GM12864 (cell line): Measurements from ENCODE around the gene FEM1B.
"Not testable (repeated sequence)": the region's sequence is repeated elsewhere in the genome, so short reads cannot be mapped to it uniquely, and the experiment has no call there.

Experiments
- DNase-seq: peaks from one replicate; pipeline ENCODE4 v3.0.0-alpha.2; 2011; ENCODE audit warnings: low read depth
- H3K4me3 ChIP-seq: 2 replicates; pipeline ENCODE4 v1.5.1; 2011; ENCODE audit warnings: mild to moderate bottlenecking, low read depth, low read length, control low read depth
- TF ChIP-seq, protein P1 (sequence below): IDR thresholded peaks from 2 replicates; pipeline ENCODE4 v1.5.1; 2011; ENCODE audit warnings: low read depth, mild to moderate bottlenecking, moderate library complexity, low read length, control low read depth, inconsistent platforms; ENCODE audit errors: missing control alignments

Gene FEM1B

DNA sequence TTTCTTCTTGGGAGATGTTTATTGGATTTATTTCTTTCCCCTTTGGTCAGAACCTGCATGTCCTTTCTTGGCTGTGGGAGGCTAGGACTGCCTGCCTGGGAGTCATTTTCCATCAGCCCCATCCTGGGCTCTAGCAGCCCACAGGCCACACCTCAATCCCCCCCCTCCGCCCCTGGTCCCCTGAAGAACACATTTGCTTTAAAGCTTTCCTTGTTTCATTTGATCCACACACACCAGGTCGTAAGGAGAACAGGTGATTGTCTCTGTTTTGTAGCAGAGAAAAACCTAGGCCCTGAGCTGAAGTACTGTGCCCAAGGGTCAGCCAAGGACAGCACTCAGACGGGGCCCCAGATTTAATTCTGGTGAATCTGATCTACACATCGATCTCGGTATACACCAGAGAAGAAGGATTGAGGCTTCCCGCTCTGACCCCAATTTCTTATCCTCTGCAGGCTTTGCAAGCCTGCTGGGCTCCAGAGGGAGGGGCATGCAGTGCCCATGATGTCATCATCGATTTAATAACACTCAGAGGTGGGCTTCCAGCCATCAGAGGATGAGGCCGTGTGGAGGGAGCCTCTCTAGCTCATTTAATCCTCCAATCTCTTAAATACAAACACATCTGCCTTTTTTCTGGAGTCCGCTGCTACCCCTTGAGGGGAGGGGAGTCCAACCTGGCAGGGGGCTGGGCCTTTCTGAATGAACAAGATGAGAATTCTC, 46.3 kb upstream of the FEM1B start:
- no peak for DNase-seq
- no peak overlapping the region for H3K4me3 ChIP-seq
- TF ChIP-seq, protein P1, sequence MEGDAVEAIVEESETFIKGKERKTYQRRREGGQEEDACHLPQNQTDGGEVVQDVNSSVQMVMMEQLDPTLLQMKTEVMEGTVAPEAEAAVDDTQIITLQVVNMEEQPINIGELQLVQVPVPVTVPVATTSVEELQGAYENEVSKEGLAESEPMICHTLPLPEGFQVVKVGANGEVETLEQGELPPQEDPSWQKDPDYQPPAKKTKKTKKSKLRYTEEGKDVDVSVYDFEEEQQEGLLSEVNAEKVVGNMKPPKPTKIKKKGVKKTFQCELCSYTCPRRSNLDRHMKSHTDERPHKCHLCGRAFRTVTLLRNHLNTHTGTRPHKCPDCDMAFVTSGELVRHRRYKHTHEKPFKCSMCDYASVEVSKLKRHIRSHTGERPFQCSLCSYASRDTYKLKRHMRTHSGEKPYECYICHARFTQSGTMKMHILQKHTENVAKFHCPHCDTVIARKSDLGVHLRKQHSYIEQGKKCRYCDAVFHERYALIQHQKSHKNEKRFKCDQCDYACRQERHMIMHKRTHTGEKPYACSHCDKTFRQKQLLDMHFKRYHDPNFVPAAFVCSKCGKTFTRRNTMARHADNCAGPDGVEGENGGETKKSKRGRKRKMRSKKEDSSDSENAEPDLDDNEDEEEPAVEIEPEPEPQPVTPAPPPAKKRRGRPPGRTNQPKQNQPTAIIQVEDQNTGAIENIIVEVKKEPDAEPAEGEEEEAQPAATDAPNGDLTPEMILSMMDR: no peak

DNA sequence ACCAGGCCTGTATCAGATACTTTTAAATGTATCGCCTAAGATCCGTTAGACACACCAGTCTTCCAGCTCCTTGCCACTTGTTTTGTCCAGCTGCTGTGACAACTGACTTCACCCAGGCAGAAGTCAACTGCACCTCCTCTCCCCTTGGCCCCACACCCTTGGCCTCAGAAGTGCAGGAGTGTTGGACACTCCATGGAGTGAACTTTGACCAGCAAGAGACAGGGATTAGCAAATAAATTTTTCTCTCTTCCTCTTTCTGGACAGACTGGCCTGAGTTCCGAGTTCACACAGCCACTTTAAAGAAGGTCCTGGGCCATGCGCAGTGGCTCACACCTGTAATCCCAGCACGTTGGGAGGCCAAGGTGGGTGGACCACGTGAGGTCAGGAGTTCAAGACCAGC, 45.1 kb upstream of the FEM1B start:
- H3K4me3 ChIP-seq: no peak overlapping the region
- TF ChIP-seq, protein P1: no peak
- DNase-seq: no peak

DNA sequence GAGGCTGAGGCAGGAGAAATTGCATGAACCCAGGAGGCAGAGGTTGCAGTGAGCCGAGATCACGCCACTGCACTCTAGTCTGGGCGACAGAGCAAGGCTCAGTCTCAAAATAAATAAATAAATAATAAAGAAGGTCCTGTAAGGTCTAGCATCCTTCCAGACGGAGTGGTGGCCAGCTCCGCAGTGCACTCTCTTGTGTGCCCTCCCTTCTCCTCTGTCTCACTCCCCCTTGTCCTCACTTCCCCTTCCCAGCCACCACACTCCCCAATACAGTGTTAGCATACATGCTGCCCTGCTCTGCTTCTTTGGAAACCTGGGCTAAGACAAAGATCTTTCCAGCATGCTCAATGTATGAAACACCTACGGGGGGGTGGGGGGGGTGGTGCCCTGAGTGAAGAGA, 44.6 kb upstream of the FEM1B start:
- DNase-seq: no peak
- TF ChIP-seq, protein P1: no peak
- no peak overlapping the region for H3K4me3 ChIP-seq

DNA sequence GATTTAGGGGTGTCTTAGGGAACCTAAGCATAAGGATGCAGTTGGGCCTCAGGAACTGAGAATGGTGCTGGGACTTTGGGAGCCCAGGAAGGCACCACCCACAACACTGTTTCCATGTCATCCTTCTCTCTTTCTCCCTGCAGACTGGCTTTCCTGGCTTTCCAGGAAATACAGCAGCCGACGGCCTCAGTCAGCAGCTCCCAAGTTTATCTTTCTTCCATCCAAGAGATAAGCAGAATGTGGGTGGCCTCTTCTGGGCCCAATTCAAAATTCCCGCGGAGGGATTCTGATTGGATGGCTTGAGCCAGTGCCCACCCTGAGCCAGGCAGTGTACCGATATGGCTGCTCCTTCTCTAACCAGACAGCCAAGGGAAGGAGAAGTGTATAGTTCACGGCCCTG, 43.5 kb upstream of the FEM1B start:
- H3K4me3 ChIP-seq: no peak overlapping the region
- TF ChIP-seq, protein P1: no peak
- DNase-seq: no peak

DNA sequence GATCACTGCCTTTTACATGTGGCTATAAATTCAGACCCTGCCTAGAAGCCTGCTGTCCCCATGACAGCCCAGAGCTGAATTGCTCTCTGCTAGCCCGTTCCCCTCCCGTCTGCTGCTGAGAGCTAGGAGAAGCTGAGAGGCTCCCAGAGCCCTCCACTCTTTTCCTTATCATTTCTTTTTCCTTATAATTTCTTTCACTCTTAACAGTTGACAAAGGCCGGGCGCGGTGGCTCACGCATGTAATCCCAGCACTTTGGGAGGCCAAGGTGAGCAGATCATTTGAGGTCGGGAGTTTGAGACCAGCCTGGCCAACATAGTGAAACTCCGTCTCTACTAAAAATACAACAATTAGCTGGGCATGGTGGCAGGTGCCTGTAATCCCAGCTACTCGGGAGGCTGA, 43.0 kb upstream of the FEM1B start:
- DNase-seq, H3K4me3 ChIP-seq: not testable (repeated sequence)

DNA sequence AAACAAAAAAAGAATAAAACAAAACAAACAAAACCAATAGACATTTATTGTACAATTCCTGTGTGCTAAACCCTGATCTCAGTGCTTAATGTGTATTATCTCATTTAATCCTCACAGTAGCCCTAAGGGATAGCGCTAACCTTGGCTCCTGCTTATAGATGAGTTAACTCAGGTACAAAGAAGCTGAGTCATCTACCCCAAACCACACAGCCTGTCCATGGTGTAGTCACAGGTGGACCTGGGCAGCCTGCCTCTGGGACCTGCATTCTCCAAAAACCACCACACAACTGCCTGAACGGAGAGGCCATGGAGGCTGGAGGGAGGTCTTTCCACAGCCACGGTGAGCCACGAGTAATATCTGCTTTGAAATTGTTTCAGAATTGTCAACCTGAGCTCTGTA, 42.5 kb upstream of the FEM1B start:
- no peak for DNase-seq
- no peak overlapping the region for H3K4me3 ChIP-seq
- TF ChIP-seq, protein P1: no peak

DNA sequence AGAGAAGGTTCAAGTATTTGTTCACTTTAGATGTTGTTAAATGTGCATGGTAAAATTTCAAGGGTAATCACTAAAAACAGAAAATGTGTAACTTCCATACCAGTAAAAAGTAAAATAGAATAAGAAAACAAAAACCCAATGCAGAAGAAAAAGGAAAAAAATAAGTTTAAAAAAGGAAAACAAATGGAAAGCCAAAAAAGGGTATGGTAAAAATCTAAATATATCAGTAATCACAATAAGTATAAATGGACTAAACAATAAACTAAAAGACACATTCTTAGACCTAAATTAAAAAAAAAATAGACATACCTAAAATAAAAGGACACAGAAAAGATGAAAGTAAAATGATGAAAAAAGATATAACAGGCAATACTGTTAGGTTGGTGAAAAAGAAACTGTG, 38.5 kb upstream of the FEM1B start:
- TF ChIP-seq, protein P1: no peak
- H3K4me3 ChIP-seq: no peak overlapping the region
- DNase-seq: no peak
